Muscle layer of duodenum (tissue), 2 donors: ENCODE measurements around the gene NGB.

Source experiments
- H3K27ac ChIP-seq: one replicate; pipeline ENCODE4 v1.7.0; 2013; ENCODE audit warnings: mild to moderate bottlenecking, low read length
- H3K27me3 ChIP-seq: one replicate; pipeline ENCODE4 v1.7.0; 2013; ENCODE audit warnings: low read depth, mild to moderate bottlenecking, control low read depth, low read length
- H3K36me3 ChIP-seq, 2 donors: one replicate each; pipeline ENCODE4 v1.7.0; 2013; ENCODE audit warnings: low read length in 2 of 2, control low read depth in 1 of 2, mild to moderate bottlenecking in 1 of 2; ENCODE audit not compliant: insufficient read depth in 2 of 2, control insufficient read depth in 1 of 2
- H3K4me1 ChIP-seq, 2 donors: one replicate each; pipeline ENCODE4 v1.7.0; 2013; ENCODE audit warnings: low read length in 2 of 2, mild to moderate bottlenecking in 2 of 2, control low read depth in 1 of 2, moderate library complexity in 1 of 2; ENCODE audit not compliant: insufficient read depth in 2 of 2, control insufficient read depth in 1 of 2
- H3K4me3 ChIP-seq, 2 donors: one replicate each; pipeline ENCODE4 v1.7.0; 2013; ENCODE audit warnings: low read length in 2 of 2, low read depth in 1 of 2, mild to moderate bottlenecking in 1 of 2
- H3K9me3 ChIP-seq, 2 donors: one replicate each; pipeline ENCODE4 v1.7.0; 2013; ENCODE audit warnings: low read length in 2 of 2, control low read depth in 1 of 2, mild to moderate bottlenecking in 1 of 2; ENCODE audit not compliant: control insufficient read depth in 1 of 2
- donor health status: healthy.

NGB gene

GRCh38 chr14:77230914-77231313 is 40.1 kb downstream of the NGB start:
- H3K4me3 ChIP-seq, result no peak overlapping the region
- H3K36me3 ChIP-seq, result no peaks in the 10 kb centered on the region
- H3K4me1 ChIP-seq, result no peaks in the 10 kb centered on the region
- H3K9me3 ChIP-seq, result peaks cover 0 to 4% of the 10 kb centered on the region in 2 donors
- no peak overlapping the region for H3K27ac ChIP-seq
- H3K27me3 ChIP-seq, result no peaks in the 10 kb centered on the region

GRCh38 chr14:77228056-77228455 is 43.0 kb downstream of the NGB start:
- no peak overlapping the region for H3K4me3 ChIP-seq

GRCh38 chr14:77225892-77226557 is 45.0 kb downstream of the NGB start:
- H3K36me3 ChIP-seq, result no peaks in the 10 kb centered on the region
- H3K27ac ChIP-seq, result no peak overlapping the region
- no peak overlapping the region for H3K4me3 ChIP-seq

More at GRCh38 chr14:77228056-77228455, 43.0 kb downstream of the NGB start:
- H3K27me3 ChIP-seq, result no peaks in the 10 kb centered on the region
- no peaks in the 10 kb centered on the region for H3K4me1 ChIP-seq
- H3K27ac ChIP-seq, result no peak overlapping the region
- peaks cover 0 to 4% of the 10 kb centered on the region in 2 donors for H3K9me3 ChIP-seq
- H3K36me3 ChIP-seq, result no peaks in the 10 kb centered on the region

DNA sequence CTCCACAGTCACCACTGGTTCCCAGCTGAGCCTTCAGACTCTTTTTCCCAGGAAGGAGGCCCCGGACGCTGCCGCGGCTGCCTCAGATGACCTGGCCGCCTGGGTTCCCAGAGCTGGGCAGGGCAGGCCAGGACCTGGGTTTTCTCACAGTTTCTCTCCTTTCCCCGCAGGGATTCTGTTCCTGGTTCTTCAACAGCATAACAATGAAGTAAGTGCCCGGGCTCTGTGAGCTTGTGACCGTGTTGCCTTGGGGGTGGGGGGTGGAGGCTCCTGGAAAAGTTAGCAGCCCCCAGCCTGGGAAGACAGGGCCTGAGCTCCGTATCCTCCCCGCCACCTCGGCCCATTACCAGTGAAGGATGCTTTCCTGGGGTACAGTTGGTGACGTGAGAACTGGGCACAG is 45.8 kb downstream of the NGB start:
- H3K9me3 ChIP-seq, result no peaks in the 10 kb centered on the region
- no peaks in the 10 kb centered on the region for H3K27me3 ChIP-seq
- H3K27ac ChIP-seq, result no peak overlapping the region
- H3K4me3 ChIP-seq, result no peak overlapping the region
- no peaks in the 10 kb centered on the region for H3K36me3 ChIP-seq
- no peaks in the 10 kb centered on the region for H3K4me1 ChIP-seq

More at GRCh38 chr14:77225892-77226557, 45.0 kb downstream of the NGB start:
- Histone ChIP-seq H3K9me3 (peaks cover 0 to 4% of the 10 kb centered on the region in 2 donors), H3K4me1 (no peaks in the 10 kb centered on the region), H3K27me3 (no peaks in the 10 kb centered on the region)

GRCh38 chr14:77224212-77224611 is 46.8 kb downstream of the NGB start:
- no peaks in the 10 kb centered on the region for H3K27me3 ChIP-seq
- H3K9me3 ChIP-seq, result no peaks in the 10 kb centered on the region
- no peaks in the 10 kb centered on the region for H3K4me1 ChIP-seq
- H3K27ac ChIP-seq, result no peak overlapping the region
- H3K4me3 ChIP-seq, result no peak overlapping the region
- no peaks in the 10 kb centered on the region for H3K36me3 ChIP-seq

GRCh38 chr14:77222546-77223225 is 48.3 kb downstream of the NGB start:
- H3K27ac ChIP-seq, result no peak overlapping the region
- H3K36me3 ChIP-seq, result no peaks in the 10 kb centered on the region
- H3K9me3 ChIP-seq, result no peaks in the 10 kb centered on the region
- H3K27me3 ChIP-seq, result no peaks in the 10 kb centered on the region
- no peaks in the 10 kb centered on the region for H3K4me1 ChIP-seq
- no peak overlapping the region for H3K4me3 ChIP-seq

- H3K36me3 ChIP-seq, result no peaks in the 10 kb centered on the region
- no peak overlapping the region for H3K27ac ChIP-seq
- no peaks in the 10 kb centered on the region for H3K4me1 ChIP-seq
- H3K4me3 ChIP-seq, result no peak overlapping the region
- no peaks in the 10 kb centered on the region for H3K9me3 ChIP-seq
- H3K27me3 ChIP-seq, result no peaks in the 10 kb centered on the region
These were observed 49.6 kb downstream of the NGB start for GRCh38 chr14:77221241-77221871.

DNA sequence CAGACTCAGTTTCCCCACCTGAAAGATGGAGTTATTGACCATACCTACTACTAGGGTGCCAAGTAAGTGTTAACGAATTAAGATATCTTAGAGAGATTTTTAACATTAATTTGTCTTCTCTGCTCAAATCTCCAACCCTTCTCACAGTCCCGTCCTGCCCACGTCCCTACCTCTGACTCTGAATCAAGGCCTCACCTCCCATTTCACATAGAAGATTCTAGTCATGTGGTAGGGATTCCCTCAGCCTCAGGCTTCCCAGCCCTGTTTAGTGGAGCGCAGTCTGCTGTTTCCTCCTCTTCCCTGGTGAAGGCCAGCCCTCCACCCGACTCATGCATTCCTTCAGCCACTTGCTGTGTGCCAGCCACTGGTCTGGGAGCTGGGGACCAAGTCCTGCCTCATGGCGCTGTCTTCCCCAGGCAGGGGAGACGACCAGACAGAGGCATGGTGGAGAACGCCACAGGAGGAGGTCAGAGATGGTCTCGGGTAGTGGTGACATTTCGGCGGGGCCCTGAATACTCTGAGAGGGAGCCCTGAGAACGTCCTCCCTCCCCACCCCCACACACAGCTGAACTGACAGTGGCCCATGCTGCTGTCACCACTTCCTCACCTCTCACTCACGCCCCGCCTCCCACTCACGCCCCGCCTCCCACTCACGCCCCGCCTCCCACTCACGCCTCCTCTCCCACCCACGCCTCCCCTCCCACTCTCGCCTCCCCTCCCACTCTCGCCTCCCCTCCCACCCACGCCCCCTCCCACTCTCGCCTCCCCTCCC is 50.6 kb downstream of the NGB start:
- Histone ChIP-seq H3K27me3 (no peaks in the 10 kb centered on the region), H3K36me3 (no peaks in the 10 kb centered on the region), H3K9me3 (no peaks in the 10 kb centered on the region), H3K4me3 (no peak overlapping the region), H3K4me1 (no peaks in the 10 kb centered on the region), H3K27ac (no peak overlapping the region)

GRCh38 chr14:77219591-77219990 is 51.4 kb downstream of the NGB start:
- H3K36me3 ChIP-seq, result no peaks in the 10 kb centered on the region
- no peak overlapping the region for H3K27ac ChIP-seq
- H3K9me3 ChIP-seq, result no peaks in the 10 kb centered on the region
- no peaks in the 10 kb centered on the region for H3K27me3 ChIP-seq
- no peak overlapping the region for H3K4me3 ChIP-seq
- no peaks in the 10 kb centered on the region for H3K4me1 ChIP-seq

DNA sequence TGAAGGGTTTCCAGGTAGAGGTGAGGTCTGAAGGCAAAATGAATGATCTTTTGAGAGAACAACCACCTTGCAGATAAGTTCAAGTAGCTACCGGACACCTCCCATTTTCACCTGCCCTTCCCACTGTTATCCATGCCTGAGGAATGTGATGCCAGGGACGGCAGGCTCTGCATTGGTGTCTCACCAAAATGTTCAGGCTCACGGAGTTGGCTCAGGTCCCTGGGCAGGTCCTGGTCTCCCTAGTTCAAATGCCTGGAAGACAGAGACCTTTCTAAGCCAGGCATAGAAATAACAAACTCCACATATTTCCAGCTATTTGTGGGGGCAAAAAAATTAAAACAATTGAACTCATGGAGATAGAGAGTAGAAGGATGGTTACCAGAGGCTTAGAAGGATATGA is 53.5 kb downstream of the NGB start:
- H3K27ac ChIP-seq, result no peak overlapping the region
- H3K4me1 ChIP-seq, result no peaks in the 10 kb centered on the region
- no peak overlapping the region for H3K4me3 ChIP-seq
- H3K9me3 ChIP-seq, result no peaks in the 10 kb centered on the region
- H3K27me3 ChIP-seq, result no peaks in the 10 kb centered on the region
- H3K36me3 ChIP-seq, result no peaks in the 10 kb centered on the region
